GM12875 (cell line): ENCODE data around the gene NIPBL.

ENCODE experiments used
- H3K4me3 ChIP-seq: one replicate; pipeline ENCODE4 v1.5.1; 2011; ENCODE audit warnings: low read depth, low read length, control low read depth
- CTCF ChIP-seq: IDR thresholded peaks from 2 replicates; pipeline ENCODE4 v1.5.1; 2011; ENCODE audit warnings: low read depth, mild to moderate bottlenecking, control low read depth, inconsistent platforms, low read length, moderate library complexity, borderline replicate concordance; ENCODE audit not compliant: insufficient read depth

Gene NIPBL

DNA sequence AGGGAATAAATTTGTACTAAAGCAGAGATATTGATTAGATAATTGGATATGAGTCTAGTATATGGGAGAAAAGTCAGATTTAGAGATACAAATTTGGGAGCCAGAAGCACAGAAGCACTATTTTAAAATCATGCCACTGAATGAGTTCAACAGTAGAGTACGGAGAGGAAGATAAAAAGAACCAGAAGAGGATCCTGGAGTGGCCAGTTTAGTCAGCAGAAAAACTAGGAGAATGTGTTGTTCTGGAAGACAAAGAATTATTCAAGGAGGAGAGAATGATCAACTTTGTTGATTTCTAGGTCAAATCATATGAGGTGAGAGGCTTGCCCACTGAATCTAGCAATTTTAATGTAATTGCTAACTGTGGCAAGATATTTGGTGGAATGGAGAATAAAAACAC lies 67.0 kb downstream of the NIPBL start:
- TF ChIP-seq CTCF: no peak

GRCh38 chr5:36944024-36944423 lies 67.5 kb downstream of the NIPBL start:
- H3K4me3 ChIP-seq: no peak overlapping the region
- TF ChIP-seq CTCF: no peak

More for the DNA sequence above, 67.0 kb downstream of the NIPBL start:
- no peak overlapping the region for H3K4me3 ChIP-seq

DNA sequence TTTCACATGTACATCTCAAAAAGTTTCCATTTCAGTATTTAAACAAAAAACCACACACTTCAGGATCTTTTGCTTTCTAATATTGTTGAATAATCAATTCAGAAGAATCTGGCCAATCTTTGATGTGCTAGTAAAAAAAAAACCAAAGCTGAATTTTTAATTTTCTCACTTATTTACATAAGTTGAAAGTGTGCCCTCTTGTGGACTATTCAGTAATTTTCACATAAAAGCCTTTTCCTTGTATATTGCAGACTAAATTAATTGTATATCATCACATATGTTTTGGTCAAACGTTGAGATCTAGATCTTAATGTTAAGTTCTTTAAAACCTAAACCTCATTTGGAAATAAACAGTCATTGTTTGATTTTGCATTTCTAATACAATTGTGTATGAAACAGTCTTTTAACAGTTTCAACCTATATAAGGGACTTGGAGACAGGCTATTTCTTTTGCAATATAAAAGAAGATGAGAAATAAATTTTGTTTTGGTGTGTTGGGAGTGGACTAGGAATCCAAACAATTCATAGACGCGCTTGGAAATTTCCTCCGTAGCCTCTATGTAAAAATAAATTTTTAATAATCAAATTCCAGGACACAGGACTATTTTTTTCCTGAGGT lies 68.1 kb downstream of the NIPBL start:
- no peak for TF ChIP-seq CTCF
- H3K4me3 ChIP-seq: no peak overlapping the region

DNA sequence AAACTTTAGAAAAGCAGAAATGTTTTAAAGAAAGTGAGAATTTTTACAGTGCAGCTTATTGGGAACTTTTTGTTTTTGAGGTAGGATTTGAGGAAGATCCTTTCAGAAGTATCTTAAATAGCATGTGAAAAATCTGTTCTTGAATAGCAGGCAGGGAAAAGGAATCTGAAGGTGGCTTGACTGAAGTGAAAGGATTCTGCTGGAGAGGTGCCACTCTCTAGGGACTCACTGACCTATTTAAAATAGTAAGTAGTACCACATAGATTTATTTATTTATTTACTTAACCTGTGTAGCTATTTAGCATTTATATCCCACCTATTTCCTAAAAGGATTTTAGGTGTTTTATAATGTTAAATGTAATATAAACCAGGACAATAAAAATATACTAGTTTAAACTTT lies 69.1 kb downstream of the NIPBL start:
- no peak overlapping the region for H3K4me3 ChIP-seq
- TF ChIP-seq CTCF: no peak

DNA sequence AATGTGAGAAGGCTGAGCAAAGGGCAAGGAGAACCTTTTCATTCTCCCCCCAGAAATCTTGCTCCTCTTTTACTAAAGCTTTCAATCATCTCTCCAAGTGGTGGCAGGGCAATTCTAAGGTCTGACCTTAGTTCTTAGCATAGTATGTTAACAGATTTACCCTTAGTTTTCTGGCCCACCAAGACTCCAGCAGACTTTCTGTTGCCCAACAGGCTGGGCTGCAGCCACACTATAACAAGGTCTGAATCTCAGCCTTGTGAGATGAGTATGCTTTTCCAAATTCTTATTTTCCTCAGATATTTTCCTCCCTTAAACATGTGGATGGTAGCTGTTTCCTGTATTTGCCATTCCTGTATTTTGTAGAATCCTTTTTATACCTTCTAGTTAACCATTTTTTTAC lies 69.5 kb downstream of the NIPBL start:
- TF ChIP-seq CTCF: no peak

DNA sequence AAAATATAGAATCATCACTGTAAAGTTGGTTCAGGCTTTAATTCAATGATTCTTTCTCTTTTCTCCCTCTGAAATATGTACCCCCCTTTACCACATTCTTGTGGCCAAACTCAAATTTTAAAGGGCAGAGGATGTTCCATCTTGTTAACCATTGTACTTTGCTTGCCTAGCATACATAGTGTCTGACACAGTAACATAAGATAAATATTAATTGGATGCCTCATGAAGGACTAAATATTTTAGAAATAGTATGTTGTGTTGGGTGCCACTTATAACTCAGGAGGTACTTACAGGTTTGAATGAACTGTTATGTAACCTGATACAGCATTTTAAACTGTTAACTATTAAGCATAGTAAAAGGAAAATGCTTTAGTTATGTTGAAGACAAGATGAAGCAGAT lies 71.5 kb downstream of the NIPBL start:
- no peak overlapping the region for H3K4me3 ChIP-seq
- no peak for TF ChIP-seq CTCF

More for the DNA sequence above, 69.5 kb downstream of the NIPBL start:
- H3K4me3 ChIP-seq: no peak overlapping the region

DNA sequence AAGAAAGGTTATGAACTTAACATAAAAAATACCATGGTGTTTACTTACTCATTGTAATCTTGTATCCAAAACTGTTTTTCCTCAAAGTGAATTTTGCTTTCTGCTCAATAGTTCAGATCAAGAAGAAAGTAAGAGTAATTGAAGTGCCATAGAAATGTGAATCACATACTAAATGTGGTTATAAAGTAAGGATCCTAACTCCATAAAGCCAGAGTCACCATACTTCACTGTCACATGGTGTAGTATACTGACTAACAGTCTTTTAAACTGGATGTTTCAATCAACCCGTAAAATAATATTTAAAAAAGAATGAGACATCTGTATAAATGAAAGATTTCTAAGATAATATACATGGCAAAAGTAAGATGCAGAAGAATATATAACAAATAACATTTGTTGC lies 72.1 kb downstream of the NIPBL start:
- no peak overlapping the region for H3K4me3 ChIP-seq
- TF ChIP-seq CTCF: no peak
